HCT116 (cell line): ENCODE results near the gene RPL31. TPM values are rescaled to one million over a fixed set of nuclear protein-coding genes. Genes with fewer than 3 reads are reported as not detected.

Source experiments
- ATAC-seq: fragments of 200-7000 bp; cut with Tn5 transposase; 2 replicates; pipeline ENCODE4 v1.9.1; 2020; ENCODE audit warnings: mild to moderate bottlenecking, moderate library complexity
- BruUV-seq: library from RNA; stranded (reverse); fragments of 400-500 nt; replicated peaks from 2 replicates; lab custom pipeline; 2021; lab: Mats Ljungman, UMichigan
- CTCF ChIA-PET: fragments of 300-600 bp; sonication (Branson Sonifier 250); formaldehyde crosslinking; loops from one replicate; lab custom pipeline; 2021; ENCODE audit warnings: antibody characterized with exemption; lab: Charles Lee
- POLR2A ChIA-PET: fragments of 300-600, 350-600 bp; sonication (Branson Sonifier 250); formaldehyde crosslinking; loops from one replicate; lab custom pipeline; 2021; ENCODE audit warnings: antibody characterized with exemption; lab: Charles Lee
- RAD21 ChIA-PET, 2 experiments: fragments of 300-600 bp; sonication (Branson Sonifier 250); formaldehyde crosslinking; loops; one replicate each; lab custom pipeline; 2023; ENCODE audit warnings: low total read pairs in 2 of 2; ENCODE audit not compliant: uncharacterized antibody in 2 of 2, unreplicated experiment in 2 of 2, low non-redundant PET in 1 of 2; lab: Charles Lee
- DNase-seq: peaks from one replicate; pipeline ENCODE4 v3.0.0-alpha.2; 2010; ENCODE audit warnings: low read depth, low spot score
- H2AFZ ChIP-seq: fragments of 200-600 bp; shearing (Covaris generic), sonication (generic); 2 replicates; pipeline ENCODE4 v1.6.1; 2017; ENCODE audit warnings: low read depth, mixed run types, mixed read lengths, antibody characterized with exemption, low read length; ENCODE audit not compliant: poor library complexity, severe bottlenecking
- H3K27ac ChIP-seq: 2 replicates; pipeline ENCODE4 v1.5.1; 2012; ENCODE audit warnings: low read depth, low read length
- H3K27me3 ChIP-seq: fragments of 200-600 bp; sonication (generic); 2 replicates; pipeline ENCODE4 v1.6.1; 2016; ENCODE audit warnings: mixed run types, low read length, mixed read lengths; ENCODE audit not compliant: insufficient read depth
- H3K36me3 ChIP-seq, 2 experiments: fragments of 200-500 bp in 1 of 2; fragments of 200-600 bp in 1 of 2; sonication (Bioruptor generic) in 1 of 2; sonication (generic) in 1 of 2; 2 replicates each; pipeline versions ENCODE4 v1.5.1 to v1.6.1; 2014 to 2016; ENCODE audit warnings: low read length in 2 of 2, inconsistent platforms in 1 of 2, mixed read lengths in 1 of 2, mixed run types in 1 of 2; ENCODE audit not compliant: insufficient read depth in 2 of 2, control insufficient read depth in 1 of 2
- H3K4me1 ChIP-seq, 2 experiments: fragments of 200-600 bp in 1 of 2; sonication (generic) in 1 of 2; 2 replicates each; pipeline versions ENCODE4 v1.5.1 to v1.6.1; 2012 to 2017; ENCODE audit warnings: low read length in 2 of 2, inconsistent platforms in 1 of 2, mild to moderate bottlenecking in 1 of 2, mixed read lengths in 1 of 2, mixed run types in 1 of 2, moderate library complexity in 1 of 2; ENCODE audit not compliant: insufficient read depth in 2 of 2, control insufficient read depth in 1 of 2
- H3K4me2 ChIP-seq: fragments of 200-600 bp; sonication (generic); 2 replicates; pipeline ENCODE4 v1.6.1; 2017; ENCODE audit warnings: mixed run types, low read length, mixed read lengths
- H3K4me3 ChIP-seq, 2 experiments: fragments of 200-600 bp in 1 of 2; sonication (generic) in 1 of 2; replicated peaks in 1 of 2; 2 replicates each; pipeline ENCODE4 v1.5.1; 2011 to 2016; ENCODE audit warnings: low read length in 2 of 2, control low read depth in 1 of 2, low read depth in 1 of 2, mild to moderate bottlenecking in 1 of 2, mixed read lengths in 1 of 2, mixed run types in 1 of 2
- H3K79me2 ChIP-seq: fragments of 200-600 bp; sonication (generic); 2 replicates; pipeline ENCODE4 v1.6.1; 2017; ENCODE audit warnings: mild to moderate bottlenecking, mixed run types, low read length, moderate library complexity, mixed read lengths; ENCODE audit not compliant: insufficient read depth
- H3K9ac ChIP-seq: fragments of 200-600 bp; sonication (generic); 2 replicates; pipeline ENCODE4 v1.6.1; 2016; ENCODE audit warnings: low read length, mixed read lengths
- H3K9me2 ChIP-seq: fragments of 200-600 bp; sonication (generic), shearing (Covaris generic); 2 replicates; pipeline ENCODE4 v1.6.1; 2017; ENCODE audit warnings: mixed run types, mild to moderate bottlenecking, moderate library complexity; ENCODE audit not compliant: insufficient read depth
- H3K9me3 ChIP-seq, 2 experiments: fragments of 200-500 bp in 1 of 2; fragments of 200-600 bp in 1 of 2; sonication (Bioruptor generic) in 1 of 2; sonication (generic) in 1 of 2; 2 replicates each; pipeline ENCODE4 v1.6.1; 2014 to 2017; ENCODE audit warnings: low read length in 2 of 2, mixed read lengths in 2 of 2, inconsistent platforms in 1 of 2, low read depth in 1 of 2, mild to moderate bottlenecking in 1 of 2, mixed run types in 1 of 2, moderate library complexity in 1 of 2; ENCODE audit not compliant: control insufficient read depth in 1 of 2, insufficient read depth in 1 of 2
- H4K20me1 ChIP-seq: fragments of 200-600 bp; sonication (generic), shearing (Covaris generic); 2 replicates; pipeline ENCODE4 v1.6.1; 2017; ENCODE audit warnings: mixed run types, mild to moderate bottlenecking, moderate library complexity; ENCODE audit not compliant: insufficient read depth
- EGR1 ChIP-seq: IDR thresholded peaks from 2 replicates; pipeline ENCODE4 v1.6.1; 2012; ENCODE audit warnings: low read depth
- EZH2 ChIP-seq: fragments of 200-600 bp; sonication (generic); IDR thresholded peaks from 2 replicates; pipeline ENCODE4 v1.6.1; 2017; ENCODE audit warnings: antibody characterized with exemption, mixed run types
- FOSL1 ChIP-seq: IDR thresholded peaks from 2 replicates; pipeline ENCODE4 v1.6.1; 2012; ENCODE audit warnings: low read depth
- JUND ChIP-seq: IDR thresholded peaks from 2 replicates; pipeline ENCODE4 v1.6.1; 2012
- POLR2AphosphoS5 ChIP-seq: IDR thresholded peaks from 2 replicates; pipeline ENCODE4 v1.6.1; 2011; ENCODE audit warnings: mild to moderate bottlenecking, low read depth, low read length, moderate library complexity
- SP1 ChIP-seq: IDR thresholded peaks from 2 replicates; pipeline ENCODE4 v1.6.1; 2012; ENCODE audit warnings: low read depth
- TCF7L2 ChIP-seq: IDR thresholded peaks from 2 replicates; pipeline ENCODE4 v1.7.0; 2011; ENCODE audit warnings: borderline replicate concordance, inconsistent platforms; ENCODE audit not compliant: insufficient read depth, insufficient read length; ENCODE audit errors: extremely low read depth
- YY1 ChIP-seq: IDR thresholded peaks from 2 replicates; pipeline ENCODE4 v1.6.1; 2011; ENCODE audit warnings: low read length, low read depth, moderate library complexity, mild to moderate bottlenecking; ENCODE audit not compliant: insufficient replicate concordance; ENCODE audit errors: extremely low read depth
- intact Hi-C: fragments of 100-400 bp; cut with micrococcal nuclease; formaldehyde crosslinking; loops from 2 replicates; pipeline ENCODE4 v1.10.0; 2022
- total RNA-seq: library from RNA; stranded (reverse); gene quantifications from one replicate; pipeline ENCODE4 v1.2.1, GENCODE V29; 2021; ENCODE audit not compliant: unreplicated experiment

Gene RPL31
- total RNA-seq, 1 experiment from 2014 or later, result 1,340 TPM

DNA sequence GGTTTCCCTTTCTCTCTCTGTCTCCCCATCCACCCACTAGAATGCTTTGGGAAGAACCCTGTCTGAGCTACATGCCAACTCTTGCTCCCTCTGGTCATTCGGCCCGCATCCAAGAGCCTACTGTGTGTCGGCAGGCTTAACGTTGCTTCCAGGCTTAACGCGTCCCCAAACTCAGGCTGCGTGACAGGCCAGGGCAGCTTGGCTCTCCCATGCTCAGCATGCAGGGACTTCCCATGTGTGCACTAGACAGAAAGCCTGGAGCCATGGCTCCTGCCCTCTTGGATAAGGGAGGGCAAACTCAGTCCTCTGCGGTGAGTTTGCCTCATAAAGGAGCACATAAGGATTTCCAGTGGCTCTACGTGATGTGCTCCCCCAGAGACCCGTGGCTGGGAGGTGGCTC is 43.2 kb downstream of the RPL31 start:
- Histone ChIP-seq H3K27me3 (no peaks in the 10 kb centered on the region), H3K9me3 (no peaks in the 10 kb centered on the region), H3K4me3 (no peak overlapping the region), H3K36me3 (peaks cover 0 to 6% of the 10 kb centered on the region in 2 experiments; a peak in 2 of 4 replicates), H3K27ac (no peak overlapping the region), H3K9me2 (no peaks in the 10 kb centered on the region), H3K4me1 (peaks cover 12 to 16% of the 10 kb centered on the region in 2 experiments), H3K9ac (no peak overlapping the region), H3K79me2 (no peaks in the 10 kb centered on the region), H2AFZ (no peak overlapping the region), H4K20me1 (no peaks in the 10 kb centered on the region), H3K4me2 (no peak overlapping the region)
- TF ChIP-seq EZH2 (no peak), EGR1 (no peak), TCF7L2 (no peak)
- ChIA-PET CTCF (no interaction called here), POLR2A (no interaction called here), RAD21 (no interaction called here)
- ATAC-seq, result no peak
- no TSS peak for BruUV-seq
- intact Hi-C loops, result no loop called here
- DNase-seq, result no peak

DNA sequence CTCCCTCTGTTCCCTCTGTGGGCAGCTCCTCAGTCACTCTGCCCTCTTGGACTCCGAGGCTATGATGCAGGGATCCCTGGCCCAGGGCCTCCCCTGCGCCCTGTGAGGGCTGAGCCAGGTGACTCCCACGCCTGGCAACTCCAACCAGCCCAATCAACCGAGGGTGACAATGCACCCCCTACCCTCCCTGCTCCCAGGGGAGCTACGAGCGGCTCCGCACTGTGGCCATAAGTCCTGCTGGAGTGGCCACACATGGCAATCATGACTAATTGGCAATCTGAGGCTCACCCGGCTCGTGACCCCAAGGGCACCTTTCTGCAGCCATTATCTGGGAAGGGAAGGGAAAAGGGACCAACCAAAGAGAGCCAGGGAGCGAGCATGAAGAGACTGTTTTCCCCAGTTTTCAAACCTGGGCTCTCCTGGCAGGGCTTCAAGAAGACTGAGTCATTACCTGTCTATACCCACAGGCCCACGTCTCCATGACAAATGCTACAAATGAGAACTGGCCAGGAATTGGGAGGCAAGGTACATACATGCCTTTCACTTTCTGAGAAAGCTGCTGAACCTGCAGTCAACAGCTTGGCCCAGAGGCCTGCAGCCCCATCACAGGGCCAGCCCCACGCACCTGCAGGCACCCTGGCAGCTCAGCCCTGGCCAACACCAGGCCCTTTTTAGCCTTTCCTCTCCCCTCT is 45.1 kb downstream of the RPL31 start:
- Histone ChIP-seq H3K36me3 (peaks cover 0 to 9% of the 10 kb centered on the region in 2 experiments; a peak in 2 of 4 replicates), H3K27me3 (no peaks in the 10 kb centered on the region), H3K4me3 (no peak overlapping the region), H4K20me1 (no peaks in the 10 kb centered on the region)
- intact Hi-C loops, result no loop called here
- no peak for TF ChIP-seq POLR2AphosphoS5
- 0 out of 2 replicates have a peak, but pooled peaks have one; percentile 2 for TF ChIP-seq SP1
- 0 out of 2 replicates have a peak, but pooled peaks have one; percentile 17 for TF ChIP-seq JUND
- no peak for TF ChIP-seq YY1
- peak; percentile 38; the same call in 1 of the 2 replicates for TF ChIP-seq FOSL1
- TF ChIP-seq, all 23 proteins: peak for 3
- POLR2A ChIA-PET, result no interaction called here
- no TSS peak for BruUV-seq
- no peaks in the 10 kb centered on the region for H3K9me2 ChIP-seq
- DNase-seq (peak; percentile 32), ATAC-seq (peak; percentile 74)
- H3K9me3 ChIP-seq, result no peaks in the 10 kb centered on the region
- no peaks in the 10 kb centered on the region for H3K79me2 ChIP-seq
- peaks cover 12 to 16% of the 10 kb centered on the region in 2 experiments for H3K4me1 ChIP-seq
- no peak overlapping the region for H2AFZ ChIP-seq
- no peak overlapping the region for H3K9ac ChIP-seq
- CTCF ChIA-PET, result interaction anchor here (1.3 kb wide), 2 partner anchors 9 to 10 kb away, joined by 4 read pairs; no protein-coding TSS in a partner anchor
- H3K27ac ChIP-seq, result peak overlapping the region; percentile 22
- peak overlapping the region; percentile 38; the same call in 1 of the 2 replicates for H3K4me2 ChIP-seq
- RAD21 ChIA-PET, result no interaction called here
